Right kidney (tissue), 9 donors: ENCODE measurements around the gene G2E3.
"Not testable (repeated sequence)": the region's sequence is repeated elsewhere in the genome, so short reads cannot be mapped to it uniquely, and the experiment has no call there.

Experiments used
- DNase-seq: peaks from one replicate; pipeline ENCODE4 v3.0.0-alpha.2; 2016
- long read RNA-seq, 8 donors: transcript quantifications; one replicate each; lab custom pipeline, GENCODE V29; 2026

G2E3 gene
- long read RNA-seq, donor 1, full-length matches to known transcripts = 3 of 8 reads
- long read RNA-seq, donor 1, partial matches to known transcripts = 5 of 8 reads
- long read RNA-seq, donor 1, other reads (novel, unspliced or antisense) = 0 of 8 reads
- long read RNA-seq, donor 2, partial matches to known transcripts = 0 of 1 reads
- long read RNA-seq, donor 2, other reads (novel, unspliced or antisense) = 0 of 1 reads
- long read RNA-seq, donor 3, partial matches to known transcripts = 0 of 1 reads
- long read RNA-seq, donor 3, other reads (novel, unspliced or antisense) = 0 of 1 reads
- long read RNA-seq, donor 4, full-length matches to known transcripts = 2 of 7 reads
- long read RNA-seq, donor 4, partial matches to known transcripts = 5 of 7 reads
- long read RNA-seq, donor 4, other reads (novel, unspliced or antisense) = 0 of 7 reads
- long read RNA-seq, donor 5, full-length matches to known transcripts = 4 of 11 reads
- long read RNA-seq, donor 5, partial matches to known transcripts = 7 of 11 reads
- long read RNA-seq, donor 5, other reads (novel, unspliced or antisense) = 0 of 11 reads
- long read RNA-seq, donor 6 = 0 reads
- long read RNA-seq, donor 7 = 0 reads
- long read RNA-seq, donor 8, partial matches to known transcripts = 0 of 2 reads
- long read RNA-seq, donor 8, other reads (novel, unspliced or antisense) = 0 of 2 reads

- peak; percentile 93 for DNase-seq
Measured at GRCh38 chr14:30558675-30559555, at the start of gene G2E3. Gene G2E3, plus strand, starts transcription at chr14:30559158. Its CDS starts 21,922 bp downstream, at chr14:30581080.

GRCh38 chr14:30517737-30518136, 41.2 kb upstream of the G2E3 start:
- DNase-seq = no peak

DNA sequence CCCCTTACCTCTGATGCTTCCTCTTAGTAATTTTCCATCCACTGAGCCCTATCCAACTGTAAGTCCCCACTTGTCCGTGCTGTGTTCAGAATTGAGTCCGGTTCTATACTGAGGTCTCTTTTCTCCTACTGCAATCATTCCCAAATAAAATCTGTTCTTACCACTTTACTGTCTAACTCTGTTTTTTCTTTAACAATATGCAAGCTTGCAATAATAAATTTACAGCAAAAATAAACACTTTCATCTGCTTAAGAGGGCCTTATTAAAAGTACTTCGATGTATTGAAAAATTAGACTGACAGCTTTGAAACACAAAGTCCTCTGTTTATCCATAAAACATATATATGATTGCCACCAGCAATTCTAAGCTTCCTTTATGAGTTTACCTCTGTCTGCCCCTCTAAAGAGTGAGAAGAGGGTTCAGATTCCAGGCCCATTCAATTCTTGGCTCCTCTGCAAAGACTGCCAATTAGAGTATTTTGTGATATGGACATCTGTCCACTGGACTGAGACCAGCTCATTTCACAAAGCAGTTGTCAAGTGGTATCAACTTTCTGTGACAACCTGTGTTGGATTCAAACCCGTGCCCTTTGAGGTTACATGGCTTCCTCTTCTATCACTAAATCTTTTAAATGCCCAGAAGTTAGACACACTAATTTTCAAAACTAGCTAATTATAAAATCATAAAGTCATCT, 39.9 kb upstream of the G2E3 start:
- DNase-seq = no peak

DNA sequence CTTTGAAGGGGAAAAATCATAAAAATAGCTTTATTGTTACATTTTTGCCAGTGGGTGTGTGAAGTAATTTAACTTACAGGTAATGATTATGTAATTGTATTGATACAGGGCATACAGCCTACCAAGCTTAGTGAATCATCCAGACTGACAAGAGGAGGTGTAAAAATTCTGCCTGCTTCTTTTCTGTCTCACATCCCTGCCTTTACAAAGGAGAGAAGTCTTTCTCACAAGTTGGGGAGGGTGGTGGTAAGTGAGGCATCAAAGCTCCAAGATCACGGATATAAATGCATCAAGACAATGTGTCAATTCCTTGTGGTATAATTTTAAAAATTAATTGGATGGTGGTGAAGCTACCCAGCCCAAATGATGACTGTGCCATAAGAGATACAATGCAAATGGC, 39.0 kb upstream of the G2E3 start:
- DNase-seq = no peak

DNA sequence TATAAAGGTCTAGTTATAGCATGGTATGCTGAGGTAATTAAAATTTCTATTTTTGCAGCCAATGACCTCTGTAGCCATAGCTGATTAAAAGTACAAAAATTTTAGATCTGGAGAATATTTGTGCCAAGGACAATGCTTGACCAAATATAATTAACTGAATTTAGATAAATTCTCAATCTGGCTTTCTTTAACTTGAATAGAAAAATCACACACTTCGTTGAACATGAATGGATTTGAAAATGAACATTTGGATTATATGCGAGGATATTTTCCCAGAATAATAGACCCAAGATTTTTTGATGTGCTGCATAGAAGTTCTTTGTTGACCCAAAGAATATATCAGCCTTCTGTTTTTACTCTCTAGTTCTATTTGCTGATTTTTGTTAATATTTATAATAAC, 38.4 kb upstream of the G2E3 start:
- DNase-seq = no peak

- DNase-seq = no peak
Measured at GRCh38 chr14:30521899-30522736, 36.8 kb upstream of the G2E3 start.

- DNase-seq = no peak
Measured at GRCh38 chr14:30525833-30526232, 33.1 kb upstream of the G2E3 start.

DNA sequence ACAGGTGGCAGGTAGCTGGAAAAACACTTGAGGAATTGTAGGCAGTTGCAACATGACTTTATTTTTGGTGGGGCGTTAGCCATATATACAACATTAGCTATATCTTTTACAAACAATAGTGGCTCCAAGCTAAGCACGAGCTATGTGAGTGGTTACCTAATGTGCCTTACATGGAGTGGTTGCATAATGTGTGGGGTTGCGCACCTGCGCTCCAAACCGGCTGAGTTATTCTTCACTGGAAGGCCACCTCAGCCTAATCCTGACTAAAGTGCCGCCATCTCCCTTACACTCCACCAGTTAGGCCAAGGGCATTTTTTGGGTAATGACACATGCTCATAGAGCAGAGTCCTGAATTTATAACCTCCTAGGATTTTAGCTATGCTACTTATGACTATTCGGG, 31.8 kb upstream of the G2E3 start:
- DNase-seq = no peak

GRCh38 chr14:30528119-30528518, 30.8 kb upstream of the G2E3 start:
- no peak for DNase-seq

GRCh38 chr14:30528778-30529642, 29.9 kb upstream of the G2E3 start:
- DNase-seq = no peak

DNA sequence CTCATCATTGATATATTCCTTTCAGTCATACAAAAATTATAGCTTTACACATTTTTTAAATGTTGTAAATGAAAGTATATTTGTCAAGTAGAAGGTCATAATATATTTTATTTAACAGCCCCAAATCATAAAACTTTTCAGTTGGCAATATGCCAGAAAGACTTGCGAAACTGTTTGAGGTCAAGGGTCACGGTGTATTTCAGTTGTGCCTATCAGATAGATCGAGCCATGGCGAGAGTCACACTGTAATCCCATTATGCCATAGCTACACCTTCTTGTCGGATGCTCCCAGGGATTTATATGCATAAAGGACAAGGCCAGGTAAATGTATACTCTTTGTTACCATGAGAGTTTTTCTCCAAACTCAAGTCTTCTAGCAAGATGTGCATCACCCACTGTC, 26.7 kb upstream of the G2E3 start:
- DNase-seq = no peak

GRCh38 chr14:30533126-30533525, 25.8 kb upstream of the G2E3 start:
- DNase-seq = no peak

DNA sequence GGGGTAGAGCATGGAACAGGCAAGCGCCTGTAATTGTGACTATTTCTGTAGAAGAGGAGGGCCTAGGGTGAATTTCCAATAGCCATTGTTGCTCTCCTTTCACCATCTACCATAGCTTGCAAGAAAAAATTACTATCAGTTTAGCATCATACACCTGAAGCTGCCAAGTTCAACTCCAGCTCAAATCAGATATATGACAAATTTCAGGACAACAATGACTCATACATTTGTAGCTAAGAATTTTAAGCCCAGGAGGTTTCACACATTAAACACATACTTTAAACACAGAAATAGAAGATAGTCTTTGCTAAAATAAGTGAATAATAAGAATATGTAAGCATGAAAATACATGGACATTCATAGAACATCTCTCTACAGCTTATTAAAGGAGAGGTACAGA, 17.6 kb upstream of the G2E3 start:
- no peak for DNase-seq

- DNase-seq = not testable (repeated sequence)
Measured at GRCh38 chr14:30546735-30547134, 12.2 kb upstream of the G2E3 start.

DNA sequence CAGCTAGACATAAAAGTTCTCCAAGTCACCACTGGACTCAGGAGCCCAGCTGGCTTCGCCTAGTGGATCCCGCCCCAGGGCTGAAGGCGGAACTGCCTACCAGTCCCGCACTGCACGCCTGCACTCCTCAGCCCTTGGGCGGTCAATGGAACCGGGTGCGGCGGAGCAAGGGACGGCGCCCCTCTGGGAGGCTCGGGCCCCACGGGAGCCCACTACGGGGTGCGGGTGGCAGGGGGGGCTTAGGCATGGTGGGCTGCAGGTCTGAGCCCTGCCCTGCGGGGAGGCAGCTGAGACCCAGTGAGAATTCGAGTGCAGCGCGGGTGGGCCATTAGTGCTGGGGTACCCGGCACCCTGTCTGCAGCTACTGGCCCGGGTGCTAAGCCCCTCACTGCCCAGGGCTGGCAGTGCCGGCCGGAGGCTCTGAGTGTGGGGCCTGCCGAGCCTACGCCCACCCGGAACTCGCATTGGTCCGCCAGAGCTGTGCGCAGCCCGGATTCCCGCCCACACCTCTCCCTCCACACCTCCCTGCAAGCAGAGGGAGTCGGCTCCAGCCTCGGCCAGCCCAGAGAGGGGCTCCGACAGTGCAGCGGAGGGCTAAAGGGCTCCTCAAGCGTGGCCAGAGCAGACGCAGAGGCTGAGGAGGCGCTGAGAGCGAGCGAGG, 11.4 kb upstream of the G2E3 start:
- DNase-seq = no peak

GRCh38 chr14:30550335-30550734, 8.6 kb upstream of the G2E3 start:
- no peak for DNase-seq

GRCh38 chr14:30551460-30551859, 7.5 kb upstream of the G2E3 start:
- DNase-seq = no peak

DNA sequence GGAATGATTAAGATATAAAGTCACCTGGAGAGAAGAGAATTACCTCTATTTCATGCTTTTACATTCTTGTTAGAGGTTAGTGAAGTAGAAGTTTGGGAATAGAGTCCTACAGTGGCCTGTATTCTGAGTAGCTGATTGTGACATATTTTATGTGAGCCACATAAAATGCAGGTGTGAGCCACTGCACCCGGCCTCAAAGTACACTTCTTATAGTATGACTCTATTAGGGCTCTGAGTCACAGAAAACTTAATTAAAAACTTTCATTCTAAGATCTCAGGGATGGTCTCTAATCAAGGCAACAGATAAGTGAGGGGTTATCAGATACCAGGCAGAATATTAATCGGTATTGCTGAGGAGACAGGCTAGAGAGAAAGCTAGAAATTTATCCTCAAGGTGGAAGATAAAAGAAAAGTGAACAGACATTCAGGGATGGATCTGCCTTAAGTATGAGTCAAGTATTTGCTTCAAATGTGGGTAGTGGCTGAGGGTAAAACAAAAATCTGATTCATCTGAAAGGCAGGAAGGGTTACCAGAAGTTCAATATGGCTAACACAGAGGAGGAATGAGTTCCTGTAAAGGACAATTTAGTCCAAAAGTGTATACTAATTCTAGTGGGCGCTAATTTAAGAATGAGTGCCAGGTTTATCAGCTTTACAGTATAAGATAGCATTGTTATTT, 5.5 kb upstream of the G2E3 start:
- no peak for DNase-seq

DNA sequence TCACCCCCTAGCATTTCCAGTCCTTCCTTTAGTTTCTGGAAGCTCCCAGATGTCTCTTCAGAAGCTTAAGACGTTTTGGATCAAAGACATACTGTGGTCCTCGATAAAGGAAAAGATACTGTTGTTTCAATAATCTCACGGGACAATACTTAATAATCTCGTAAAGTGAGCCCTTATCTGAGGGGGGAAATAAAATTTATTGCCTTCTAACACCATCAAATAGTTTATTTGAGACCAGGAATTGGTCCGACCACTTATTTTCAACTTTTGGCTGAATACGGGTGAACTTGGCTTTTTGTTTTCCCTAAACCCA, 640 bp upstream of the G2E3 start:
- DNase-seq = no peak
